HG03460 (cell line): ENCODE data around the gene AGPAT1.
"Not testable (repeated sequence)": the region's sequence is repeated elsewhere in the genome, so short reads cannot be mapped to it uniquely, and the experiment has no call there.

ENCODE experiments used
- ATAC-seq: cut with Tn5 transposase; IDR thresholded peaks from one replicate; pipeline ENCODE4 v1.9.1; 2021; ENCODE audit not compliant: unreplicated experiment

The AGPAT1 gene

GRCh38 chr6:32151181-32151862 is 24.6 kb downstream of the AGPAT1 start:
- no peak for ATAC-seq

- ATAC-seq, result no peak
These were observed 25.7 kb downstream of the AGPAT1 start for GRCh38 chr6:32149932-32150870.

GRCh38 chr6:32149092-32149755 is 26.7 kb downstream of the AGPAT1 start:
- ATAC-seq, result no peak

- no peak for ATAC-seq
These were observed 27.4 kb downstream of the AGPAT1 start for GRCh38 chr6:32148289-32149091.

GRCh38 chr6:32147401-32148132 is 28.3 kb downstream of the AGPAT1 start:
- no peak for ATAC-seq

GRCh38 chr6:32146687-32147086 is 29.2 kb downstream of the AGPAT1 start:
- ATAC-seq, result no peak

- ATAC-seq, result no peak
These were observed 29.6 kb downstream of the AGPAT1 start for GRCh38 chr6:32146287-32146686.

GRCh38 chr6:32144238-32144637 is 31.6 kb downstream of the AGPAT1 start:
- ATAC-seq, result not testable (repeated sequence)

GRCh38 chr6:32140420-32141046 is 35.4 kb downstream of the AGPAT1 start:
- no peak for ATAC-seq

GRCh38 chr6:32139590-32139989 is 36.3 kb downstream of the AGPAT1 start:
- ATAC-seq, result no peak

- no peak for ATAC-seq
These were observed 38.4 kb downstream of the AGPAT1 start for GRCh38 chr6:32137454-32137853.

- no peak for ATAC-seq
These were observed 42.1 kb downstream of the AGPAT1 start for GRCh38 chr6:32133786-32134185.

GRCh38 chr6:32132110-32132509 is 43.8 kb downstream of the AGPAT1 start:
- no peak for ATAC-seq

- ATAC-seq, result no peak
These were observed 44.4 kb downstream of the AGPAT1 start for GRCh38 chr6:32131439-32131948.

GRCh38 chr6:32129297-32130088 is 46.4 kb downstream of the AGPAT1 start:
- peak; percentile 9 for ATAC-seq

- no peak for ATAC-seq
These were observed 47.1 kb downstream of the AGPAT1 start for GRCh38 chr6:32128751-32129296.

- ATAC-seq, result peak; percentile 76
These were observed 47.9 kb downstream of the AGPAT1 start, which contains the start of gene ATF6B for GRCh38 chr6:32127717-32128592. TSS of gene ATF6B (minus strand) at chr6:32128246. CDS start at chr6:32128207, 39 bp downstream.
